Measurements from ENCODE around the gene RNF43. TPM values are rescaled to one million over a fixed set of nuclear protein-coding genes. Genes with fewer than 3 reads are reported as not detected.

Gene RNF43
- total RNA-seq, 2 experiments from 2014 or later, result 0.05 TPM; not detected in 1

- Mint-ChIP-seq H3K4me3 (no peak overlapping the region), H3K36me3 (ENCODE audit: low read depth) (no peaks in the 10 kb centered on the region), H3K27me3 (ENCODE audit: low read depth) (no peaks in the 10 kb centered on the region), H3K27ac (no peak overlapping the region), H3K9me3 (ENCODE audit: insufficient read depth) (no peaks in the 10 kb centered on the region), H3K4me1 (ENCODE audit: low read depth) (peaks cover 19% of the 10 kb centered on the region)
- no peak for ATAC-seq
- DNase-seq, result no peak
- ChIA-PET CTCF (interaction anchor here (0.9 to 3.4 kb wide), 7 partner anchors 12 to 171 kb away, joined by 3 to 23 read pairs (median 3); no protein-coding TSS in a partner anchor), POLR2A (interaction anchor here (1.2 to 2.0 kb wide), 2 partner anchors 77 to 89 kb away, joined by 4 to 9 read pairs; no protein-coding TSS in a partner anchor)
These were observed 3.5 kb upstream of the RNF43 start for GRCh38 chr17:58420827-58421226.

DNA sequence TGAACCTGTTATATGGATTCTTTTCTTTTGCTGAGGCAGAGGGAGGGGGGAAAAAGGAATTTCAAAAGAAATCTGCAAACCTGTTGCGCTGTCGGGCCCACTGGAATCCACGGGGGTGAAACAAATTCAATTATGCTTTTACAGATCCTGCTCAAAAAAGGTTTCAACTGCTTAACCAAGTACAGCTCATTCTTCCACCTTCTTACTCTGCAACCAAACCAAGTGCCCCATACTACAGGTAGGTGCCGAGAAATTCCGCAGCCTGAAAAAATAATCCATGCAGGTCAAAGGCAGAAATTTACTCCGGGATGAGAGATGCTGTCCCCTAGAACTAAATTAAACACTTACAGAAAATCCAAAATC is 416 bp downstream of the RNF43 start:
- H3K4me1 Mint-ChIP-seq (ENCODE audit: low read depth), result peaks cover 21% of the 10 kb centered on the region
- ChIA-PET CTCF (interaction anchor here (0.6 to 5.9 kb wide), 42 partner anchors 9 to 217 kb away, joined by 3 to 135 read pairs (median 5); partner anchors contain the start of genes HSF5 and SUPT4H1), POLR2A (interaction anchor here (1.0 to 4.3 kb wide), 12 partner anchors 46 to 100 kb away, joined by 3 to 44 read pairs (median 6); partner anchors contain the start of genes SUPT4H1 and TSPOAP1)
- H3K36me3 Mint-ChIP-seq (ENCODE audit: low read depth), result no peaks in the 10 kb centered on the region
- no peaks in the 10 kb centered on the region for H3K27me3 Mint-ChIP-seq (ENCODE audit: low read depth)
- ATAC-seq (no peak), DNase-seq (no peak)
- H3K27ac Mint-ChIP-seq, result no peak overlapping the region
- H3K9me3 Mint-ChIP-seq (ENCODE audit: insufficient read depth), result no peaks in the 10 kb centered on the region
- no peak overlapping the region for H3K4me3 Mint-ChIP-seq

- CTCF ChIA-PET, result interaction anchor here (1.0 to 5.9 kb wide), 15 partner anchors 9 to 216 kb away, joined by 3 to 135 read pairs (median 10); partner anchors contain the start of gene SUPT4H1
- Mint-ChIP-seq H3K27ac (no peak overlapping the region), H3K27me3 (ENCODE audit: low read depth) (no peaks in the 10 kb centered on the region), H3K36me3 (ENCODE audit: low read depth) (no peaks in the 10 kb centered on the region), H3K4me3 (no peak overlapping the region), H3K4me1 (ENCODE audit: low read depth) (peaks cover 21% of the 10 kb centered on the region), H3K9me3 (ENCODE audit: insufficient read depth) (no peaks in the 10 kb centered on the region)
- POLR2A ChIA-PET, result interaction anchor here (1.4 to 4.3 kb wide), 6 partner anchors 47 to 99 kb away, joined by 5 to 44 read pairs (median 8); partner anchors contain the start of gene SUPT4H1
- ATAC-seq (no peak), DNase-seq (no peak)
These were observed 938 bp downstream of the RNF43 start for GRCh38 chr17:58416396-58416795.

DNA sequence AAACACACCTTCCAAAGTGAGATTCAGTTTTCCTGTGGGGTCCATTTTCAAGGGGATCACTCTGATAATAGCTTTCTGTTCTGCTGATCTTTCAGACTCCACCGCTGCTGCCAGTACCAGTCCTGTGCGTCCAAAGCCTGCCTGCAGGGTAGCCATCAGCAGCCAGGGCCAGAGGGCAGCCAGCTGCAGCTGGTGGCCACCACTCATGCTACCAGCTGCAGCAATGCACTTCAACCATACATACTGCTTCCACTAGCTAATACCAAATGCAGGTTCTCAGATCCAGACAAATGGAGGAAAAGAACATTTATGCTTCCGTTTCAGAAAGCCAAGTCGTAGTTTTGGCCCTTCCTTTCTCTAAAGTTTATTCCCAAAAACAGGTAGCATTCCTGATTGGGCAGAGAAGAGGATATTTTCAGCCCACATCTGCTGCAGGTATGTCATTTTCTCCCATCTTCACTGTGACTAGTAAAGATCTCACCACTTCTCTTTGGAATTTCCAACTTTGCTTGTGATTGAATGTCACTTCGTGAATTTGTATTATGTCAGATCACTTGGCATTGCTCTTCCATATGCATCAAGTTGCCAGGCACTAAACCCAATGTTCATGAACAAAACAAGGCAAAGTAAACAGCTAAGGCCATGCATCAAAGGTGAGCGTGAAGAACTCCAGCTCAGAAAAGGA is 1.8 kb downstream of the RNF43 start:
- DNase-seq (no peak), ATAC-seq (no peak)
- POLR2A ChIA-PET, result interaction anchor here (0.6 to 4.3 kb wide), 5 partner anchors 25 to 88 kb away, joined by 3 to 44 read pairs (median 3); partner anchors contain the start of gene SUPT4H1
- CTCF ChIA-PET, result interaction anchor here (1.0 to 5.9 kb wide), 12 partner anchors 8 to 166 kb away, joined by 3 to 135 read pairs (median 10); partner anchors contain the start of gene SUPT4H1
- H3K36me3 Mint-ChIP-seq (ENCODE audit: low read depth), result no peaks in the 10 kb centered on the region
- H3K27ac Mint-ChIP-seq, result no peak overlapping the region
- no peaks in the 10 kb centered on the region for H3K9me3 Mint-ChIP-seq (ENCODE audit: insufficient read depth)
- no peaks in the 10 kb centered on the region for H3K27me3 Mint-ChIP-seq (ENCODE audit: low read depth)
- no peak overlapping the region for H3K4me3 Mint-ChIP-seq
- peaks cover 21% of the 10 kb centered on the region for H3K4me1 Mint-ChIP-seq (ENCODE audit: low read depth)

GRCh38 chr17:58414596-58414997 is 2.7 kb downstream of the RNF43 start:
- DNase-seq, result no peak
- POLR2A ChIA-PET, result interaction anchor here (0.6 to 4.3 kb wide), 6 partner anchors 61 to 87 kb away, joined by 3 to 44 read pairs (median 4); partner anchors contain the start of gene SUPT4H1
- ATAC-seq, result no peak
- Mint-ChIP-seq H3K4me3 (no peak overlapping the region), H3K36me3 (ENCODE audit: low read depth) (no peaks in the 10 kb centered on the region), H3K27ac (no peak overlapping the region), H3K9me3 (ENCODE audit: insufficient read depth) (no peaks in the 10 kb centered on the region), H3K27me3 (ENCODE audit: low read depth) (no peaks in the 10 kb centered on the region), H3K4me1 (ENCODE audit: low read depth) (peaks cover 21% of the 10 kb centered on the region)
- CTCF ChIA-PET, result interaction anchor here (1.0 to 5.9 kb wide), 5 partner anchors 70 to 167 kb away, joined by 3 to 135 read pairs (median 8); no protein-coding TSS in a partner anchor

GRCh38 chr17:58413684-58414083 is 3.6 kb downstream of the RNF43 start:
- no peak overlapping the region for H3K27ac Mint-ChIP-seq
- ChIA-PET CTCF (interaction anchor here (0.6 to 5.9 kb wide), 3 partner anchors 39 to 110 kb away, joined by 3 to 135 read pairs (median 8); no protein-coding TSS in a partner anchor), POLR2A (interaction anchor here (0.6 to 1.7 kb wide), 5 partner anchors 11 to 81 kb away, joined by 3 to 8 read pairs (median 3); no protein-coding TSS in a partner anchor)

GRCh38 chr17:58412961-58413586 is 4.3 kb downstream of the RNF43 start:
- H3K4me1 Mint-ChIP-seq (ENCODE audit: low read depth), result peaks cover 16% of the 10 kb centered on the region
- no peak for DNase-seq
- H3K27me3 Mint-ChIP-seq (ENCODE audit: low read depth), result no peaks in the 10 kb centered on the region
- no peaks in the 10 kb centered on the region for H3K36me3 Mint-ChIP-seq (ENCODE audit: low read depth)
- H3K27ac Mint-ChIP-seq, result no peak overlapping the region
- ATAC-seq, result no peak
- no peaks in the 10 kb centered on the region for H3K9me3 Mint-ChIP-seq (ENCODE audit: insufficient read depth)
- POLR2A ChIA-PET, result interaction anchor here (1.0 to 1.7 kb wide), 4 partner anchors 41 to 76 kb away, joined by 3 to 8 read pairs (median 3); no protein-coding TSS in a partner anchor
- CTCF ChIA-PET, result interaction anchor here (5.9 kb wide), 1 partner anchor 98 kb away, joined by 135 read pairs; no protein-coding TSS in a partner anchor
- H3K4me3 Mint-ChIP-seq, result no peak overlapping the region

More at GRCh38 chr17:58413684-58414083, 3.6 kb downstream of the RNF43 start:
- Mint-ChIP-seq H3K4me3 (no peak overlapping the region), H3K27me3 (ENCODE audit: low read depth) (no peaks in the 10 kb centered on the region), H3K36me3 (ENCODE audit: low read depth) (no peaks in the 10 kb centered on the region), H3K4me1 (ENCODE audit: low read depth) (peaks cover 21% of the 10 kb centered on the region), H3K9me3 (ENCODE audit: insufficient read depth) (no peaks in the 10 kb centered on the region)
- ATAC-seq, result no peak
- DNase-seq, result no peak

- Mint-ChIP-seq H3K9me3 (ENCODE audit: insufficient read depth) (no peaks in the 10 kb centered on the region), H3K36me3 (ENCODE audit: low read depth) (no peaks in the 10 kb centered on the region), H3K27ac (no peak overlapping the region), H3K27me3 (ENCODE audit: low read depth) (no peaks in the 10 kb centered on the region), H3K4me3 (no peak overlapping the region), H3K4me1 (ENCODE audit: low read depth) (peaks cover 7% of the 10 kb centered on the region)
- POLR2A ChIA-PET, result interaction anchor here (1.0 to 1.4 kb wide), 2 partner anchors 40 to 65 kb away, joined by 3 read pairs; no protein-coding TSS in a partner anchor
- CTCF ChIA-PET, result no interaction called here
- no peak for ATAC-seq
- DNase-seq, result no peak
These were observed 5.2 kb downstream of the RNF43 start for GRCh38 chr17:58412064-58412703.

GRCh38 chr17:58411408-58411894 is 5.9 kb downstream of the RNF43 start:
- Mint-ChIP-seq H3K4me1 (ENCODE audit: low read depth) (peaks cover 2% of the 10 kb centered on the region), H3K27me3 (ENCODE audit: low read depth) (no peaks in the 10 kb centered on the region), H3K36me3 (ENCODE audit: low read depth) (no peaks in the 10 kb centered on the region), H3K27ac (no peak overlapping the region), H3K9me3 (ENCODE audit: insufficient read depth) (no peaks in the 10 kb centered on the region), H3K4me3 (no peak overlapping the region)
- no peak for ATAC-seq
- ChIA-PET POLR2A (no interaction called here), CTCF (interaction anchor here (2.0 kb wide), 1 partner anchor 94 kb away, joined by 6 read pairs; no protein-coding TSS in a partner anchor)
- DNase-seq, result no peak

GRCh38 chr17:58410714-58411407 is 6.5 kb downstream of the RNF43 start:
- H3K27ac Mint-ChIP-seq, result no peak overlapping the region
- no peak for ATAC-seq
- no peaks in the 10 kb centered on the region for H3K9me3 Mint-ChIP-seq (ENCODE audit: insufficient read depth)
- no peaks in the 10 kb centered on the region for H3K27me3 Mint-ChIP-seq (ENCODE audit: low read depth)
- POLR2A ChIA-PET, result no interaction called here
- H3K4me3 Mint-ChIP-seq, result no peak overlapping the region
- CTCF ChIA-PET, result interaction anchor here (2.0 kb wide), 1 partner anchor 93 kb away, joined by 6 read pairs; no protein-coding TSS in a partner anchor
- H3K4me1 Mint-ChIP-seq (ENCODE audit: low read depth), result peaks cover 2% of the 10 kb centered on the region
- no peaks in the 10 kb centered on the region for H3K36me3 Mint-ChIP-seq (ENCODE audit: low read depth)
- no peak for DNase-seq
